ENCODE results near the gene BBS1. TPM values are rescaled to one million over a fixed set of nuclear protein-coding genes. Genes with fewer than 3 reads are reported as not detected.

BBS1 gene
- total RNA-seq, 2 experiments from 2014 or later: 13.3 to 17.4 TPM

- Mint-ChIP-seq H3K4me3 (no peak overlapping the region), H3K36me3 (ENCODE audit: low read depth) (no peaks in the 10 kb centered on the region), H3K27me3 (peaks cover 13% of the 10 kb centered on the region), H3K27ac (no peak overlapping the region), H3K9me3 (no peaks in the 10 kb centered on the region), H3K4me1 (peaks cover 4% of the 10 kb centered on the region)
- no peak for DNase-seq
- ChIA-PET POLR2A (interaction anchor here (0.5 kb wide), 1 partner anchor 218 kb away, joined by 3 read pairs; no protein-coding TSS in a partner anchor), CTCF (interaction anchor here (0.5 to 2.1 kb wide), 7 partner anchors 10 to 514 kb away, joined by 3 to 6 read pairs (median 3); partner anchors contain the start of genes ACTN3, RBM4B and ZDHHC24)
Observed at GRCh38 chr11:66562275-66562674, 51.8 kb downstream of the BBS1 start.

DNA sequence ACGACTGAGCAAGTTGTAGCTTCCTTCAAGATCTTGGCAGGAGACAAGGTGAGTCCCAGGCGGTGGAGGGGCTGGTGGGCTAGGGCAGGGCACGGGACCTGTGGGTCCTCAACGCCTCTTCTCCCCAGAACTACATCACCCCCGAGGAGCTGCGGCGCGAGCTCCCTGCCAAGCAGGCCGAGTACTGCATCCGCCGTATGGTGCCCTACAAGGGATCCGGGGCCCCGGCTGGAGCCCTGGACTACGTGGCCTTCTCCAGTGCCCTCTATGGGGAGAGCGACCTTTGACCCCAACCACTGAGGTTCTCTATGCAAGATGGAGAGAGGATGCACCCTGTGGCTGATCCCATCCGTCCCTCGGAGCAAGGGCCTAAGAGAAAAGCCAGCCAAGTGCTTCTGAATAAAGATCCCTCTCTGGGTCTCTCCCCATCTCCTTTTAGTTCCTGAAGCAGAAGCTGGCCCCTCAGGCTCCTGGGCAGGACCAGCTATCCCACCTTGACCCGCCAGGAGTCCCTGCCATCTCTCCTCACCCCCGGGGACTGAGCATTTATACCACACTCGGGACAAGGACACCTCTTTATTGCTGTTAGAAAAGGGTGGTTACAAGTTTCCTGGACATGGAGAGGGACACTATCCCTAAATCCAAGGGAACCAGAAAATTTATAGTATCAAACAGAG, 52.6 kb downstream of the BBS1 start:
- no peaks in the 10 kb centered on the region for H3K9me3 Mint-ChIP-seq
- peaks cover 7% of the 10 kb centered on the region for H3K4me1 Mint-ChIP-seq
- no peak overlapping the region for H3K27ac Mint-ChIP-seq
- no peak overlapping the region for H3K4me3 Mint-ChIP-seq
- DNase-seq: no peak
- H3K27me3 Mint-ChIP-seq: peaks cover 14% of the 10 kb centered on the region
- CTCF ChIA-PET: interaction anchor here (0.5 to 2.1 kb wide), 8 partner anchors 9 to 514 kb away, joined by 3 to 6 read pairs (median 4); partner anchors contain the start of gene RBM4B
- POLR2A ChIA-PET: no interaction called here
- H3K36me3 Mint-ChIP-seq (ENCODE audit: low read depth): no peaks in the 10 kb centered on the region

DNA sequence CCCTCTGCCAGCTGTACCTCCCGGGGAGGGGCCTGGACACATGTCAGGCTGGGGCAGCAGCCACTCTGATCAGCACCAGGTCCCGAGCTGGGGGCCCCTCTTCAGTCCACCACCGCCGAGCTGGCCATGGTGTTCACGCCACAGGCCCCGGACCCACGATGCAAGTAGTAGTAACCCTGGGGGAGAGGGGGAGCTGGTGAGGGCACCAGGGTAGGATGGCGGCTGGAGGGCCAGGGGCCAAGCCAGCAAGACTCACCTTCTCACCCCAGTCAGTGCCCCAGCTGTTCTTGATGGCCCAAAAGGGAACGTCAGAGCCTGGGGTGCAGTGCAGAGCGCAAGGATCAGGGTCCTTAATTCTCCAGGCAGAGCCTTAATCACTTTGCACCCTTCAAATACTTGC, 53.4 kb downstream of the BBS1 start:
- no peak overlapping the region for H3K4me3 Mint-ChIP-seq
- no peaks in the 10 kb centered on the region for H3K36me3 Mint-ChIP-seq (ENCODE audit: low read depth)
- H3K4me1 Mint-ChIP-seq: peaks cover 6% of the 10 kb centered on the region
- H3K9me3 Mint-ChIP-seq: no peaks in the 10 kb centered on the region
- peaks cover 13% of the 10 kb centered on the region for H3K27me3 Mint-ChIP-seq
- CTCF ChIA-PET: interaction anchor here (0.6 to 1.0 kb wide), 4 partner anchors 18 to 114 kb away, joined by 3 to 4 read pairs (median 4); partner anchors contain the start of genes ACTN3, RBM4B and ZDHHC24
- POLR2A ChIA-PET: no interaction called here
- H3K27ac Mint-ChIP-seq: no peak overlapping the region
- DNase-seq: no peak

- no peak overlapping the region for H3K27ac Mint-ChIP-seq
- ChIA-PET POLR2A (no interaction called here), CTCF (interaction anchor here (1.1 kb wide), 1 partner anchor 72 kb away, joined by 5 read pairs; no protein-coding TSS in a partner anchor)
- H3K27me3 Mint-ChIP-seq: peaks cover 13% of the 10 kb centered on the region
- no peaks in the 10 kb centered on the region for H3K36me3 Mint-ChIP-seq (ENCODE audit: low read depth)
- DNase-seq: no peak
- no peaks in the 10 kb centered on the region for H3K9me3 Mint-ChIP-seq
- H3K4me3 Mint-ChIP-seq: no peak overlapping the region
- peaks cover 5% of the 10 kb centered on the region for H3K4me1 Mint-ChIP-seq
Observed at GRCh38 chr11:66564538-66564937, 54.1 kb downstream of the BBS1 start.

DNA sequence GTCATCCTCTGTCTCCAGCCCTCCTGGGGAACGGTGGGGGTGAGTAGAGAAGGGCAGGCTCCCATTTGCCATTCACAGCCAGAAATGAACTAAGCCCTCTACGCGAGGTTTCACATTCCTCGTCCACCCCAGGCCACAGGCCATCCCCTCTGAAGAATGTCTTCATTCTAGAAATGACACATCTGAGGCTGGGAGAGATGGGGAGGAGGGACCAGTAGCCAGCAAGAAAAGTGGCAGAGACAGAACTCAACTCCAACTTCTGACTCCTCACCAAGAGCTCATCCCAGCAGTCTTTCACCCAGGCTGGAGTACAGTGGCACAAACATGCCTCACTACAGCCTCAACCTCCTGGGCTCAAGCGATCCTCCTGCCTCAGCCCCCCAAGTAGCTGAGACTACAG, 54.5 kb downstream of the BBS1 start:
- POLR2A ChIA-PET: no interaction called here
- no peak for DNase-seq
- CTCF ChIA-PET: interaction anchor here (1.1 kb wide), 1 partner anchor 72 kb away, joined by 5 read pairs; no protein-coding TSS in a partner anchor
- Mint-ChIP-seq H3K36me3 (ENCODE audit: low read depth) (no peaks in the 10 kb centered on the region), H3K4me1 (peaks cover 5% of the 10 kb centered on the region), H3K4me3 (no peak overlapping the region), H3K27ac (no peak overlapping the region), H3K9me3 (no peaks in the 10 kb centered on the region), H3K27me3 (peaks cover 13% of the 10 kb centered on the region)

- H3K4me3 Mint-ChIP-seq: no peak overlapping the region
- H3K4me1 Mint-ChIP-seq: peaks cover 5% of the 10 kb centered on the region
- H3K27ac Mint-ChIP-seq: no peak overlapping the region
- no peak for DNase-seq
- POLR2A ChIA-PET: no interaction called here
- CTCF ChIA-PET: interaction anchor here (0.6 kb wide), 2 partner anchors 11 to 50 kb away, joined by 3 read pairs; no protein-coding TSS in a partner anchor
- peaks cover 13% of the 10 kb centered on the region for H3K27me3 Mint-ChIP-seq
- no peaks in the 10 kb centered on the region for H3K36me3 Mint-ChIP-seq (ENCODE audit: low read depth)
- H3K9me3 Mint-ChIP-seq: no peaks in the 10 kb centered on the region
Observed at GRCh38 chr11:66566221-66566620, 55.8 kb downstream of the BBS1 start.

GRCh38 chr11:66567787-66568123, 57.3 kb downstream of the BBS1 start:
- Mint-ChIP-seq H3K27ac (no peak overlapping the region), H3K36me3 (ENCODE audit: low read depth) (no peaks in the 10 kb centered on the region), H3K4me3 (peak overlapping the region; percentile 67), H3K27me3 (peaks cover 13% of the 10 kb centered on the region), H3K4me1 (peaks cover 5% of the 10 kb centered on the region), H3K9me3 (no peaks in the 10 kb centered on the region)
- ChIA-PET CTCF (interaction anchor here (0.6 to 1.7 kb wide), 4 partner anchors 11 to 256 kb away, joined by 3 to 4 read pairs (median 3); no protein-coding TSS in a partner anchor), POLR2A (interaction anchor here (0.6 kb wide), 1 partner anchor 118 kb away, joined by 3 read pairs; no protein-coding TSS in a partner anchor)
- no peak for DNase-seq

DNA sequence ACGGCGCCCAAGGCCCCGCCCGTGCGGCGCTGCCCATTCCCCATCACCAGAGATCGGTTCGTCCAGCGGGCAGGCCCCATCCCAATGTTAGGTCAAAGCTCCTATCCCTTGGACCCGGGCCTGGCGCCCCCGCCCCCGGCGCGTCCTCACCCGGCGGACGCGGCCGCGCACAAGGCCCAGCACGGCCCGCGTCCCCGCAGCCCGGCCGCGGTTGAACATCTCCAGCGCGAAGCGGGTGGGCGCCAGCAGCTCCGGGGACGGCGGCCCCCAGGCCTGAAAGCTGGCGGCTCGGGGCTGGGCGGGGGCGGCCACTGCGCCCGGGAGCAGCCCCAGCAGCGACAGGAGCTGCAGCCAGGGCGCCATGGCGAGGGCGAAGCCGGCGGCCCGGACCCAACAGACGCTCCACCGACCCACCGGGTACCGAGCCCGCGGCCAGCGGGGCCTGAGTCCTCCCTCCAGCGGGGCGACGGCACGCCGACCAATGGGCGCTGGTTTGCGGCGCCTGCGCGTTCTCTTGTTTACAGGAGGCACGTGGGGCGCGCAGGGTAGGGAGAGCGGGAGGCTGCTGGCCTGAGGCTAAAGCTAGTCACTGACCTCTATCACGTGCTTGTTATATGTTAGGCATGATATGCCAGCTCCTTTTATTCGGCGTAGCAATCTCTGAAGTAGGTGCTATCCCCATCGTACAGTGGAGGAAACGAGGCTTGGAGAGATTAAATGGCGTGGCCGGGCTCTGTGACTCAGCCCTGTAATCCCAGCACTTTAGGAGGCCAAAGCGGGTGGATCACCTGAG, 57.9 kb downstream of the BBS1 start, which contains the start of gene CTSF:
TSS of gene CTSF (minus strand) at position 483 of the 793 bp plus-strand sequence. CDS start at position 363, 120 bp downstream.
- Mint-ChIP-seq H3K36me3 (ENCODE audit: low read depth) (no peaks in the 10 kb centered on the region), H3K27me3 (peaks cover 13% of the 10 kb centered on the region), H3K9me3 (no peaks in the 10 kb centered on the region), H3K27ac (no peak within 1 kb of the TSS), H3K4me3 (peak within 1 kb of the TSS; percentile 67), H3K4me1 (peaks cover 5% of the 10 kb centered on the region)
- POLR2A ChIA-PET: interaction anchor here (0.6 kb wide), 2 partner anchors 43 to 118 kb away, joined by 3 to 9 read pairs; no protein-coding TSS in a partner anchor
- CTCF ChIA-PET: interaction anchor here (1.3 to 2.1 kb wide), 5 partner anchors 10 to 257 kb away, joined by 3 to 5 read pairs (median 3); partner anchors contain the start of genes CCDC87, CCS and RBM14
- DNase-seq: peak; percentile 72

- Mint-ChIP-seq H3K27me3 (peaks cover 13% of the 10 kb centered on the region), H3K9me3 (no peaks in the 10 kb centered on the region), H3K27ac (no peak overlapping the region), H3K4me3 (no peak overlapping the region), H3K36me3 (ENCODE audit: low read depth) (no peaks in the 10 kb centered on the region), H3K4me1 (peaks cover 5% of the 10 kb centered on the region)
- DNase-seq: no peak
- ChIA-PET POLR2A (no interaction called here), CTCF (interaction anchor here (0.7 to 2.1 kb wide), 8 partner anchors 9 to 257 kb away, joined by 3 to 5 read pairs (median 3); partner anchors contain the start of genes CCDC87, CCS and RBM14)
Observed at GRCh38 chr11:66569076-66569475, 58.6 kb downstream of the BBS1 start.

DNA sequence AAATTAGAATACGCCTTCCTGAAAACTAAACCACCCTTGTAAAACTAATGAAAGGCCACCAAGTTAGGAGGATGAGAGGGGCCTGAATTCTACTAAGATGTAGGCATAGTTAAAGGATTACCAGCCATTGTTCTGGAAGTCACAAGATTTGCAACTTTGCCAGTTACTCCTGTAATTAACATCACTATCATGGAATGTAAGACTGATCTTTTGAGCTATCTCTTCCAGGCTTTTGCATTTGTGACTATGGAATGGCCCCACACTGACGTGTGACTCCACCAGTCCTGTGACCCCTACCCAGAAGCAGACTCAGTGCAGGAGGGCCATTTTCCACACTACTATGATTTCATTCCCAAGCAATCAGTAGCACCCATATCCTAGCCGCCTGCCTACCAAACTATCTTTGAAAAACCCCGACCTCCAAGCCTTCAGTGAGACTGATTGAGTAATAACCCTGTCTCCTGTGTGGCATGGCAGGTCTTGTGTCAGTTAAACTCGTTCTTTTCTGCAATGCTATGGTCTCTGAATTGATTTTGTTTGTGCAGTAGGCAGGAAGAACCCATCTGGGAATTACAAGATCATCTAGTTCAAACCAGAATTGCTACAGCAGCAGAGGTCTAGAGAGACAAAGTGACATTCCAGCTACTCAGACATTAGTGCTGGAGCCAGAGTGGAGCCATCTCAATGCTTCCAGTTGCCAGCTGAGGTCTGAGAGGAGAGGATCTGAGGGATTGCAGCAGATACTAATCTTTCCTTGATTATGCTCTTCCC, 59.8 kb downstream of the BBS1 start:
- DNase-seq: no peak
- CTCF ChIA-PET: interaction anchor here (0.6 to 2.1 kb wide), 6 partner anchors 10 to 1835 kb away, joined by 3 to 5 read pairs (median 3); partner anchors contain the start of genes CCDC87 and CCS
- Mint-ChIP-seq H3K4me1 (peaks cover 5% of the 10 kb centered on the region), H3K27me3 (peaks cover 17% of the 10 kb centered on the region), H3K9me3 (no peaks in the 10 kb centered on the region), H3K36me3 (ENCODE audit: low read depth) (no peaks in the 10 kb centered on the region), H3K4me3 (no peak overlapping the region), H3K27ac (no peak overlapping the region)
- POLR2A ChIA-PET: no interaction called here

- POLR2A ChIA-PET: no interaction called here
- CTCF ChIA-PET: interaction anchor here (0.8 kb wide), 1 partner anchor 11 kb away, joined by 3 read pairs; no protein-coding TSS in a partner anchor
- H3K27ac Mint-ChIP-seq: no peak overlapping the region
- no peaks in the 10 kb centered on the region for H3K9me3 Mint-ChIP-seq
- no peaks in the 10 kb centered on the region for H3K36me3 Mint-ChIP-seq (ENCODE audit: low read depth)
- peaks cover 17% of the 10 kb centered on the region for H3K27me3 Mint-ChIP-seq
- DNase-seq: no peak
- no peak overlapping the region for H3K4me3 Mint-ChIP-seq
- peaks cover 5% of the 10 kb centered on the region for H3K4me1 Mint-ChIP-seq
Observed at GRCh38 chr11:66570850-66571180, 60.4 kb downstream of the BBS1 start.

- DNase-seq: peak; percentile 72
- Mint-ChIP-seq H3K27me3 (peaks cover 7% of the 10 kb centered on the region), H3K36me3 (ENCODE audit: low read depth) (no peaks in the 10 kb centered on the region), H3K9me3 (peaks cover 10% of the 10 kb centered on the region), H3K4me3 (no peak overlapping the region), H3K4me1 (peaks cover 9% of the 10 kb centered on the region), H3K27ac (no peak overlapping the region)
- ChIA-PET CTCF (interaction anchor here (0.6 to 2.7 kb wide), 5 partner anchors 11 to 650 kb away, joined by 3 to 30 read pairs (median 5); partner anchors contain the start of genes CCDC87, CTSF and RBM4B), POLR2A (no interaction called here)
Observed at GRCh38 chr11:66579017-66579606, 68.7 kb downstream of the BBS1 start.
